GM23338 (cell line): ENCODE measurements around the gene DOK7.

Experiments
- CREB1 ChIP-seq: fragments of 250-450 bp; sonication (Bioruptor Pico); IDR thresholded peaks from 2 replicates; pipeline ENCODE4 v1.5.0; 2020; ENCODE audit warnings: low read depth, mild to moderate bottlenecking, moderate library complexity
- EZH2 ChIP-seq: fragments of 200-600 bp; sonication (generic); IDR thresholded peaks from one replicate; pipeline ENCODE4 v1.8.0; 2017; ENCODE audit warnings: antibody characterized with exemption, mild to moderate bottlenecking, low read depth; ENCODE audit not compliant: unreplicated experiment
- EZH2phosphoT487 ChIP-seq: fragments of 200-600 bp; sonication (generic); IDR thresholded peaks from one replicate; pipeline ENCODE4 v1.8.1; 2018; ENCODE audit warnings: antibody characterized with exemption; ENCODE audit not compliant: unreplicated experiment
- JUNB ChIP-seq: IDR thresholded peaks from one replicate; pipeline ENCODE4 v1.6.1; 2016; ENCODE audit warnings: antibody characterized with exemption; ENCODE audit not compliant: unreplicated experiment
- NANOG ChIP-seq: IDR thresholded peaks from 2 replicates; pipeline ENCODE4 v1.6.1; 2016; ENCODE audit warnings: antibody characterized with exemption, borderline replicate concordance
- POLR2AphosphoS5 ChIP-seq: IDR thresholded peaks from 2 replicates; pipeline ENCODE4 v1.6.1; 2016; ENCODE audit warnings: antibody characterized with exemption, low read depth
- REST ChIP-seq: IDR thresholded peaks from one replicate; pipeline ENCODE4 v1.6.1; 2018; ENCODE audit warnings: antibody characterized with exemption; ENCODE audit not compliant: unreplicated experiment
- TF ChIP-seq, protein P1 (sequence below), 2 experiments: fragments of 200-600 bp in 1 of 2; sonication (generic) in 1 of 2; conservative IDR thresholded peaks; 2 replicates each; pipeline versions ENCODE4 v1.5.1 to v1.6.1; 2016 to 2017; ENCODE audit warnings: antibody characterized with exemption in 2 of 2, low read depth in 2 of 2, mild to moderate bottlenecking in 2 of 2, moderate library complexity in 1 of 2
- TF ChIP-seq, protein P2 (sequence below): fragments of 250-450 bp; sonication (Bioruptor Pico); IDR thresholded peaks from 2 replicates; pipeline ENCODE4 v1.5.0; 2020; ENCODE audit warnings: mild to moderate bottlenecking, moderate library complexity

GRCh38 chr4:3481783-3482393, 18.8 kb downstream of the DOK7 start:
- TF ChIP-seq, protein P1, sequence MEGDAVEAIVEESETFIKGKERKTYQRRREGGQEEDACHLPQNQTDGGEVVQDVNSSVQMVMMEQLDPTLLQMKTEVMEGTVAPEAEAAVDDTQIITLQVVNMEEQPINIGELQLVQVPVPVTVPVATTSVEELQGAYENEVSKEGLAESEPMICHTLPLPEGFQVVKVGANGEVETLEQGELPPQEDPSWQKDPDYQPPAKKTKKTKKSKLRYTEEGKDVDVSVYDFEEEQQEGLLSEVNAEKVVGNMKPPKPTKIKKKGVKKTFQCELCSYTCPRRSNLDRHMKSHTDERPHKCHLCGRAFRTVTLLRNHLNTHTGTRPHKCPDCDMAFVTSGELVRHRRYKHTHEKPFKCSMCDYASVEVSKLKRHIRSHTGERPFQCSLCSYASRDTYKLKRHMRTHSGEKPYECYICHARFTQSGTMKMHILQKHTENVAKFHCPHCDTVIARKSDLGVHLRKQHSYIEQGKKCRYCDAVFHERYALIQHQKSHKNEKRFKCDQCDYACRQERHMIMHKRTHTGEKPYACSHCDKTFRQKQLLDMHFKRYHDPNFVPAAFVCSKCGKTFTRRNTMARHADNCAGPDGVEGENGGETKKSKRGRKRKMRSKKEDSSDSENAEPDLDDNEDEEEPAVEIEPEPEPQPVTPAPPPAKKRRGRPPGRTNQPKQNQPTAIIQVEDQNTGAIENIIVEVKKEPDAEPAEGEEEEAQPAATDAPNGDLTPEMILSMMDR (conservative IDR thresholded peaks at IDR 0.05; ENCODE audit: low read depth in 2 of 2): no peak
- TF ChIP-seq EZH2phosphoT487: no peak
- TF ChIP-seq CREB1: no peak
- TF ChIP-seq POLR2AphosphoS5: no peak
- TF ChIP-seq REST: no peak
- TF ChIP-seq EZH2: no peak
- TF ChIP-seq NANOG: no peak
- TF ChIP-seq JUNB: no peak
- TF ChIP-seq, protein P2, sequence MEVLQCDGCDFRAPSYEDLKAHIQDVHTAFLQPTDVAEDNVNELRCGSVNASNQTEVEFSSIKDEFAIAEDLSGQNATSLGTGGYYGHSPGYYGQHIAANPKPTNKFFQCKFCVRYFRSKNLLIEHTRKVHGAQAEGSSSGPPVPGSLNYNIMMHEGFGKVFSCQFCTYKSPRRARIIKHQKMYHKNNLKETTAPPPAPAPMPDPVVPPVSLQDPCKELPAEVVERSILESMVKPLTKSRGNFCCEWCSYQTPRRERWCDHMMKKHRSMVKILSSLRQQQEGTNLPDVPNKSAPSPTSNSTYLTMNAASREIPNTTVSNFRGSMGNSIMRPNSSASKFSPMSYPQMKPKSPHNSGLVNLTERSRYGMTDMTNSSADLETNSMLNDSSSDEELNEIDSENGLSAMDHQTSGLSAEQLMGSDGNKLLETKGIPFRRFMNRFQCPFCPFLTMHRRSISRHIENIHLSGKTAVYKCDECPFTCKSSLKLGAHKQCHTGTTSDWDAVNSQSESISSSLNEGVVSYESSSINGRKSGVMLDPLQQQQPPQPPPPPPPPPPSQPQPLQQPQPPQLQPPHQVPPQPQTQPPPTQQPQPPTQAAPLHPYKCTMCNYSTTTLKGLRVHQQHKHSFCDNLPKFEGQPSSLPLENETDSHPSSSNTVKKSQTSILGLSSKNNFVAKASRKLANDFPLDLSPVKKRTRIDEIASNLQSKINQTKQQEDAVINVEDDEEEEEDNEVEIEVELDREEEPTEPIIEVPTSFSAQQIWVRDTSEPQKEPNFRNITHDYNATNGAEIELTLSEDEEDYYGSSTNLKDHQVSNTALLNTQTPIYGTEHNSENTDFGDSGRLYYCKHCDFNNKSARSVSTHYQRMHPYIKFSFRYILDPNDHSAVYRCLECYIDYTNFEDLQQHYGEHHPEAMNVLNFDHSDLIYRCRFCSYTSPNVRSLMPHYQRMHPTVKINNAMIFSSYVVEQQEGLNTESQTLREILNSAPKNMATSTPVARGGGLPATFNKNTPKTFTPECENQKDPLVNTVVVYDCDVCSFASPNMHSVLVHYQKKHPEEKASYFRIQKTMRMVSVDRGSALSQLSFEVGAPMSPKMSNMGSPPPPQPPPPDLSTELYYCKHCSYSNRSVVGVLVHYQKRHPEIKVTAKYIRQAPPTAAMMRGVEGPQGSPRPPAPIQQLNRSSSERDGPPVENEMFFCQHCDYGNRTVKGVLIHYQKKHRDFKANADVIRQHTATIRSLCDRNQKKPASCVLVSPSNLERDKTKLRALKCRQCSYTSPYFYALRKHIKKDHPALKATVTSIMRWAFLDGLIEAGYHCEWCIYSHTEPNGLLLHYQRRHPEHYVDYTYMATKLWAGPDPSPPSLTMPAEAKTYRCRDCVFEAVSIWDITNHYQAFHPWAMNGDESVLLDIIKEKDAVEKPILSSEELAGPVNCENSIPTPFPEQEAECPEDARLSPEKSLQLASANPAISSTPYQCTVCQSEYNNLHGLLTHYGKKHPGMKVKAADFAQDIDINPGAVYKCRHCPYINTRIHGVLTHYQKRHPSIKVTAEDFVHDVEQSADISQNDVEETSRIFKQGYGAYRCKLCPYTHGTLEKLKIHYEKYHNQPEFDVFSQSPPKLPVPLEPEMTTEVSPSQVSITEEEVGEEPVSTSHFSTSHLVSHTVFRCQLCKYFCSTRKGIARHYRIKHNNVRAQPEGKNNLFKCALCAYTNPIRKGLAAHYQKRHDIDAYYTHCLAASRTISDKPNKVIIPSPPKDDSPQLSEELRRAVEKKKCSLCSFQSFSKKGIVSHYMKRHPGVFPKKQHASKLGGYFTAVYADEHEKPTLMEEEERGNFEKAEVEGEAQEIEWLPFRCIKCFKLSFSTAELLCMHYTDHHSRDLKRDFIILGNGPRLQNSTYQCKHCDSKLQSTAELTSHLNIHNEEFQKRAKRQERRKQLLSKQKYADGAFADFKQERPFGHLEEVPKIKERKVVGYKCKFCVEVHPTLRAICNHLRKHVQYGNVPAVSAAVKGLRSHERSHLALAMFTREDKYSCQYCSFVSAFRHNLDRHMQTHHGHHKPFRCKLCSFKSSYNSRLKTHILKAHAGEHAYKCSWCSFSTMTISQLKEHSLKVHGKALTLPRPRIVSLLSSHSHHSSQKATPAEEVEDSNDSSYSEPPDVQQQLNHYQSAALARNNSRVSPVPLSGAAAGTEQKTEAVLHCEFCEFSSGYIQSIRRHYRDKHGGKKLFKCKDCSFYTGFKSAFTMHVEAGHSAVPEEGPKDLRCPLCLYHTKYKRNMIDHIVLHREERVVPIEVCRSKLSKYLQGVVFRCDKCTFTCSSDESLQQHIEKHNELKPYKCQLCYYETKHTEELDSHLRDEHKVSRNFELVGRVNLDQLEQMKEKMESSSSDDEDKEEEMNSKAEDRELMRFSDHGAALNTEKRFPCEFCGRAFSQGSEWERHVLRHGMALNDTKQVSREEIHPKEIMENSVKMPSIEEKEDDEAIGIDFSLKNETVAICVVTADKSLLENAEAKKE (CRISPR knock-in tag): no peak
